NK-92 treated with Interleukin-12 subunit alpha and Interleukin-12 subunit beta, amount 100 ng/mL, for 24 hours (cell line): ENCODE data around the gene ZNF496.

Experiments used
- DNase-seq: peaks from one replicate; lab custom pipeline; 2025; lab: John Stamatoyannopoulos, UW

Gene ZNF496

DNA sequence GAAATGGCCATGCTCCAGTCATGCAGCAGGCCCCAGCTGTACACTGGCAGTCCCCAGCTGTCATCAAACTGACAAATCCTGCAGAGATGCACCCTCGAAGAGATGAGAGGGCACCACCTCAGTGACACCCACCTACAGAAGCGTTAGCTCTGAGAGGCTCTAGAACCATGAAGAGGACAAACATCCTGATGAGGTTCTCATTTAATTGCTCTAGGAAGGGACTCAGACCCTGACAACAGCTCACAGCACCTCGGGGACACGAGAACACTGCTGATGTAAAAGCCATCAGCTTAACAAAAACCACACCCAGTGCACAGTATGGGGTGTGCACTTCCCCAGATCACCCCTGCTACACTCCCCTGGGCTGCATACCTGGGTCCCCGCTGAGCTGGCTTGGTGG is 3.4 kb downstream of the ZNF496 start:
- no peak for DNase-seq

DNA sequence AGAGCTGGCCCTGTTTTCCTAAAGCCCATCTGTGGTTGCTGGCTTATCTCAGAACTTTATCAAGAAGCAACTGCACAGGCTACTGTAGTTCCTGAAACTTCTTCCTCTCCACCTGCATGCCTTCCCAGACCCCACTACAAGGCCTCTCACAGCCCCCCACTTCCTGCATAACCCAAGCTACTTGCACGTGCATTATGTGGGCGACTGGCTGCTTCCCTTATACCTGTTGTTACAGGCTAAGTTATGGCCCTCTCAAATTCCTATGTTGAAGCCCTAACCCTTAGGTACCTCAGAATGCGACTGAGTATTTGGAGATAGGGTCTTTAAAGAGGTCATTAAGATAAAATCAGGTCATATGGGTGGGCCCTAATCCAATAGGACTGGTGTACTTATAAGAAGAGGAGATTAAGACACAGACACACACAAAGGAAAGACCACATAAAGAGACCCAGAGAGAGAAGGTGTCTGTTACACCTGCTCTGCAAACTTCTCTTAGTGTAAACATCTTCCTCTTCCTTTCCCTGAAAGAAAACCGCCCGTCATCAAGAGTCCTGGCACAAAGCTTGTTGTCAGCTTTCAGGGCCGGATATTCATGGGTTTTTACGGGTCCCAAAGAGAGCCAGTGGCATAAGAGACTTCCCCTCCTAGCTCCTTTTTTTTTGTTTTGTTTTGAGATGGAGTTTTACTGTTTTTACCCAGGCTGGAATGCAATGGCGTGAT is 5.1 kb downstream of the ZNF496 start:
- DNase-seq, result no peak

DNA sequence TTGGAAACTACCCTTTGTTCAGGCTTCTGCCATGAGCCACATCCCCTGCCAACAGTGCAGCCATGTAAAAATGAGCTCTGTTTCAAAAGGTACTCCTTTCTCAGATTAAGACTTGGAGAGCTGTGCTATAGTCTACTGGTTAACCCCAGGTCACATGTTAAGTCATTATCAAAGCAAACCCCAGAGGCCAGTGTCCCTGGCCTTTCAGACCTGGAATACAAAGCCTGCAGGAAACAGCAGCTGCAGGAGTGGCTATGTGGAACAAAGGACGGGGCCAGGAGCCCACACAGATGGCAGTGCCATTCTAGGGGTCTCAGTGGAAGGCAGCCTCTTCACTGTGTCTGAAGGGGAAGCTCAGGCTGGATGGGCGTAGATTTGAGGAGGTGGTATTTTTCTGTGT is 6.7 kb downstream of the ZNF496 start:
- DNase-seq, result no peak

DNA sequence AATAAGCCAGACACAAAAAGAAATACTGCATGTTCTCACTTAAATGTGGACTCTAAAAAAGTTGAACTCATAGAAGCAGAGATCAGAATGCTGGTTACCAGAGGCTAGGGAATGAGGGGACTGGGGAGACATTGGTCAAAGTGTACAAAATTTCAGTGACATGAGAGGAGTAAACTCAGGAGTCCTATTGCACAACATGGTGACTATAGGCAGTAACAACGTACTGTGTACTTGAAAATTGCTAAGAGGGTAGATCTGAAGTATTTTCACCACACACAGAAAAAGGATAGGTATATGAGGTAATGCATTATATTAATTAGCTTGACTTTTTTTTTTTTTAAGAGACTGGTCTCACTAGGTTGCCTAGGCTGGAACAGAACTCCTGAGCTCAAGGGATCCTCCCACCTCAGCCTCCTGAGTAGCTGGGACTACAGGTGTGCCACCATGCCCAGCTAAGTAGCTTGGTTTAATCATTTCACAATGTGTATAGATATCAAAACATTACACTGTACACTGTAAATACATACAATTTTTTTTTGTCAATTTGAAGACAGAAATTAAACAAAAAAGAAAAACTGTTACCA is 7.4 kb downstream of the ZNF496 start:
- DNase-seq, result no peak

DNA sequence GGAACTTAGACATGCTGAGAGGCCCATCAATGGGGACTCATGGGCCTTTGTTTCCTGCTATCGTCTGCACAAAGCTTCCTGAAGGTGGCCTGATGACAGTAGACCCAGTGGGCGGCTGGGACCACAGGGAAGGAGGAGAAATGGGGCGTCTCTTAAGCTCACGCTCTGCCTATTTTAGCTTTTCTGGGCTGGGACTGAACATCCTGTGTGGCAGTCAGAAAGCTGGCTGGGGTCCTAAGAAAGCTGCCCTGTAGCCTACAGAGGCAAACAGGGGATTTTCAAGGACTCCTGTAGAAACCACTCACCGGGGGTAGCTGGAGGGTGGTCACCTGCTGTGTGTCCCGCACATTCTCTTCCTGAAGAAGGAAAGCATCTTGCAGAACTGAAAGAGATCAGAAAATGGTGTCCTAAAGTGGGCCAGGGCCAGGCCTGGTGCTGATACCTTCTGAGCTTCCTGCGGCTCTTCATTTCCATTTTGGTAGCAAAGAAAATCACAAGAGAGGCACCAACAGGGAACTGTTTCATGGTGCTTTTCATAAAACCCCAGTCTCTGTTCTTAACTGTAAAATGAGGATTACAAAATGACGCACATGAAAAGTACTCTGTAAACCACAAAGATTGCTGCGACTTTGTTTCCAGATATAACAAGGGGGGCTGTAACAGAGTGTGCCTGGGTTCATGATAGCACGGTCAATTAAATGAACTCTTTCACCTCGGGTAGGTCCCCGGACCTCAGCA is 8.6 kb downstream of the ZNF496 start:
- no peak for DNase-seq

DNA sequence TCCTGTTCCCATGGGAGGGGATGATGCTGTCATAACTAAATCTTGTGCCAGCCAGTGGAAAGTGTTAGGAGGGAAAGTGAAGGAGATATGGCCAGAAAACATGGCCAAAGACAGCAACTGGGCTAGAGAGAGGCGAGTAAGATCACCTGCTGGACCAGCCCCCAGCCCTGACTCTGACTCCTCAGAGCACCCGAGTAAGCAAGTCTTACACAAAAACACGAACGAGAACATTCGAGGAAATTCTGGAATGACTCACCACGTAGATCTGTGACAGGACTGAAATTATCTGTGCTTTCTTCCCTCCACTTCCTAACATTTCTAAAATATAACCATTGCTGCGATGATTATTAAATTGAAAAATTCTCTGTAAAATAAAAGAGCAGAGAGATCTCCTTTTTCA is 9.2 kb downstream of the ZNF496 start:
- no peak for DNase-seq

DNA sequence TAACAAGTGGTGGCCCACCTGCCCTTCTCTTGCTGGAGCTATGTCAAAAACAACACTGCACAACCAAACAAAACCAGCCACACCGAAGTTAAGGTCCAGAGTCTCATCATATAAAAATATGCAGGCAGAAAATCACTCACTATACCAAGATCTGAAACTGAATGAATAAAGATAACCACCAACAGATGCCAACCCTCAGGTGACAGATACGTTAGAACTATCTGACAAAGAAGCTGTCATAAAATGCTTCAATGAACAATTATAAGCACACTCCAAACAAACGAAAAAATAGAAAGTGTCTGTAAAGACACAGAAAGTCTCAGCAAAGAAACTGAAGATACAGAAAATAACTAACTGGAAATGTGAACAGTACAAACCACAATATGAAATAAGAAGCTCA is 14.0 kb downstream of the ZNF496 start:
- no peak for DNase-seq

DNA sequence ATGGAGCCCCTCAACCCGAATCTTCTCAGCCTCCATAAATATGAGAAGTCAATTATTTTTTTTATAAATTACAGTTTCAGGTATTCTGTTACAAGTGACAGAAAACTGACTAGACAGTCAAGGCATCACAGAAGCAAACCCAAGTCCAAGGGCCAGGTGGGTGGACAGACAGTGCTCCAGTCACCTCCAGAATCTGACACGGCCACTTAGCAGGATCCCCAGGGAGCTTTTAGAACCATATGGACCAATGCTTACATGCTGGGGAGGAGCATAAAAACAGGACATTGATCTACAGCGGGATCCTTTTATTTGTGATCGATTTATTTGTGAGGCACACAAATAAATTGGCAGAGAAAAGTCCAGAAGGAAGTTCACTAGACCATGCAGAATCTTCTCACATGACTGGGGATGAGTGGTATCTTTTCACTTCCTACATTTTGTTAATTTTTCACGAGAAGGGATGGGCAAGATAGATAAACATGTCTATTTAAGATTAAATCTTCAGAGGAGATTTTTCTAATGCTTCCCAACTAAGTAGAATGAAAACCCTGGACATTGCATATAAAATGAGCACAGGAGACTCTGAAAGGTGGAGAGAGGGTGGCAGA is 15.0 kb downstream of the ZNF496 start:
- no peak for DNase-seq

DNA sequence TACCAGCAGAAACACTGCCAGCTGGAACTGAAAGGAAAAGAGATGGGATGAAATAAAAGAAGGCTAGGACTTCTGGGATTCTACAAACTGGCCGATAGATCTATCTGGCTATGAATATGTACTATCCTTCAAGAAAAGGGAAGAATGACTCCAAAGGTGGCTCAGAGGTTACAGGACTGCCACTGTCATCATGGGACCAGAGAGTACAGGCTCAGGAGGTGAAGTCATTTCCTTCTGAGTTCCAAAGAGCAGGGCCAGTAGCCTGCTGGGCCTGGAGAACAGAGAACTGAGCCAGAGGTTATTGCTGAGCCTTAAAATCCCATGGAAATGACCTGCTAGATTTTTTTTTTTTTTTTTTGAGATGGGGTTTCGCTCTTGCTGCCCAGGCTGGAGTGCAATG is 27.6 kb downstream of the ZNF496 start:
- DNase-seq, result no peak

DNA sequence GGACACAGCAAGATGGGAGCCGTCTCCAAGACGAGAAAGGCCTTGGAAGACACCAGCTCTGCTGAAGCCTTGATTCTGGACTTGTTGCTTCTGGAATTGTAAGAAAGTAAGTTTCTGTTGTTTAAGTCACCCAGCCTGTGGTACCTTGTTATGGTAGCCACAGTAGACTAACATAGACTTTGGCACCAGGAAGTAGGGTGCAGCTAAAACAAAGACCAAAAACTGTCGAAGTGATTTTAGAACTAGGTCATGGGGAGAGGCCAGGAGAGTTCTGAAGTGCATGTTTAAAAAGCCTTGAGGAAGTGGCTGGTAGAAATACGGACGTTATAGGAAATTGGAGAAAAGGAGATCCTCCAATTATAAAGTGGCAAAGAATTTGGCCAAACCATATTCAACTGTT is 28.5 kb downstream of the ZNF496 start:
- no peak for DNase-seq

DNA sequence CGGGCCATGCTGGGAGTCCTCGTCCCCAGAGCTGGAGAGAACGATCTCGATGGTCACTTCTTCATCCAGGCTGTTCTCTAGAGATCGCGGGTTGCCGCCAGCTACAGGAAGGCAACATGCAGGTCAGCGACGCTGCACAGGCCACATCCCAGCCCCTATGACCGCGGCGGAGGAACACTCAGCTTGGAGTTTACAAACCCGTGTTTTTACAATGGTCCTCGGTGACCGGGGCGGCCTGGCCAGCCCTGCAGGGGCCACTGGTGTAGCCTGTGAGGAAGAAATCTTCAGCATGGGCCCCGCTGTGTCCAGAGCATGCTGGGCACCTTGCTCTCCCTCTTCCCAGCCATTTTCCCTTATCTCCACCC is 30.5 kb downstream of the ZNF496 start:
- DNase-seq, result no peak

DNA sequence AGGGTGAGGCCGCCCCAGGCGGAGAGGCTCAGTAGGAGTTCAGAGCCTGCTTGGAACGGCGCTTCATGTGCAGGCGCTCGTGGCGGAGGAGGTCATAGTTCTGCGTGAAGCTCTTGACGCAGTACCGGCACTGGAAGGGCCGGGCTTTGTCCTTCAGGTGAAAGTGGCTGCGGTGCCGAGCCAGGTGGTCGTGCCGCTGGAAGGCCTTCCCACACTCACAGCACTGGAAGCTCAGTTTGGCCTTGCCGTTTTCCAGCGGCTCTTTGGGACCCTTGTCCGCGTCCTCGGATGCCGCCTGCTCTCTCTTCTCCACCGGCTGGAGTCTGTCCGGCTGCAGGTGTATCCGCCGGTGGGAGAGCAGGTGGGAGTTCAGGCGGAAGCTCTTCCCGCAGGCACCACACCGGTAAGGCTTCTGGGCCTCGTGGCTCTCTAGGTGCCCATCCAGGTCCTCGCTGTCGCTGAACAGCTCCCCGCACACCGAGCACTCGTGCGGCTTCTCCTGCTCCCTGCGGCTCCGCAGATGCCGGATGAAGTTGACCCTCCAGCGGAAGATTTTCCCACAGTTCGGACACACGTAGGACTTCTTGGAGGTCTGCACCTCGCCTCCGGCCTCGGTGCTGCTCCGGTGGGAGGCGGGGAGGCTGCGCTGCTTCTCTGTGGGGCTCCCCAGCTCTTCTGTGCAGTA is 31.0 kb downstream of the ZNF496 start:
- no peak for DNase-seq

DNA sequence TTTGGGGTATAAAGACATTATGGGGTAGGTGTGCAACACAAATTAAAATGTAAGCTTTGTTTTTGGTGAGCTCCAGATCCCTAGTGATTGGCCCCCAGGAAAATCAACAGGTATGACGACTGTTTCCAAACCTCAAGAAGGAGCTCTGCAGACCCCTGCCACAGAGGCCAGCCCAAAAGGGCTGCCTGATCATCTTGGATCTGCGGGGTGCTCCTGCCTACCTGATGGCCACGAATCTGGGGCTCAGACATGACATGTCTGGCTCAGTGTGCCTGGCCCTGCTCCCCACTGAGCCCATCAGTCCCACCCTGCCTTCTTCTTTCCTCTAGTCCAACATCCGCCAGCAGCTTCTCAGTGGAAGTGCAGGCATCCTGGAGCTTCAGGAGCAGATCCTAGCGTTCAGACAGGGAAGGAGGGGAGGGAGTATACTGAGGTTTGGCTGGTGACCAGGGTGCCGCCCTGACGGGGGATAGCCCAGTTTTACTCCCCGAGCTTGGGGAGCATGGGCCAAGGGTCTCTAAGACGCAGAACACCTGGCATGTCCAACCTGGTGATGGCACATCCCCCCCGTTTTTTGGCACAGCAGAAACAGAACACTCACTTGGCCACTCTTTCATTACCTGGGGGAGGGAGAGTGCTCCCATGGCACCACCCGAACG is 31.8 kb downstream of the ZNF496 start:
- DNase-seq, result no peak

DNA sequence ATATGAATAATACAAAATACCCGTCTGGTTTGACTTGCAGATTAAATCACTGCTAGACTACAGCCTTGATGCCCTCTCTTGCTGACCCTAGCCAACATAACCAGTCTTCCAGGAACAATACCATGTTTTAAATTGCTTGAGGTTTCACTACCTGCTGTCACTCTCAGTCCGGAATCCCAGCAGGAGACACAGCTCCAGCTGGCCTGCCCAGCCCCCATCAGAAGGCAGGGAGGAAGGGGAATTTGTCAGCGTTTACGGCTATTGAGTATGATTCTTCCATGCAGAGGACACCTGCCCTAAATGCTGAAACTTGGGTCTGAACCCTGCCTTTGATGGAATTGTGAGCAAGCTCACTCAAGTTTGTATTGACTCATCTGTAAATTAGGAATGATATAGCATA is 33.0 kb downstream of the ZNF496 start:
- DNase-seq, result no peak

DNA sequence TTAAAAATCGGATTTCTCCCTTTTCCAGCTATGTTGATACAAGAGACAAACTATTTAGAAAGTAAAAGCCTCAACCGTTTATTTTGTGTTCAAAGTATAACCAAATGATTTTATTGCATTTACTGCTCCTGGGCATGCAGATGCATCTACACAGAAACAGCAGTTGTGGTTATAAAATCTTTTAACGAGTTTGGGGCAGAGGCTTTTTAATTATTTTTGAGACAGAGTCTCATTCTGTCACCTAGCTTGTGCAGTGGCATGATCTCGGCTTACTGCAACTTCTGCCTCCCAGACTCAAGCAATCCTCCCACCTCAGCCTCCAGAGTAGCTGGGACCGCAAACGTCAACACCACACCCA is 33.6 kb downstream of the ZNF496 start:
- DNase-seq, result no peak

DNA sequence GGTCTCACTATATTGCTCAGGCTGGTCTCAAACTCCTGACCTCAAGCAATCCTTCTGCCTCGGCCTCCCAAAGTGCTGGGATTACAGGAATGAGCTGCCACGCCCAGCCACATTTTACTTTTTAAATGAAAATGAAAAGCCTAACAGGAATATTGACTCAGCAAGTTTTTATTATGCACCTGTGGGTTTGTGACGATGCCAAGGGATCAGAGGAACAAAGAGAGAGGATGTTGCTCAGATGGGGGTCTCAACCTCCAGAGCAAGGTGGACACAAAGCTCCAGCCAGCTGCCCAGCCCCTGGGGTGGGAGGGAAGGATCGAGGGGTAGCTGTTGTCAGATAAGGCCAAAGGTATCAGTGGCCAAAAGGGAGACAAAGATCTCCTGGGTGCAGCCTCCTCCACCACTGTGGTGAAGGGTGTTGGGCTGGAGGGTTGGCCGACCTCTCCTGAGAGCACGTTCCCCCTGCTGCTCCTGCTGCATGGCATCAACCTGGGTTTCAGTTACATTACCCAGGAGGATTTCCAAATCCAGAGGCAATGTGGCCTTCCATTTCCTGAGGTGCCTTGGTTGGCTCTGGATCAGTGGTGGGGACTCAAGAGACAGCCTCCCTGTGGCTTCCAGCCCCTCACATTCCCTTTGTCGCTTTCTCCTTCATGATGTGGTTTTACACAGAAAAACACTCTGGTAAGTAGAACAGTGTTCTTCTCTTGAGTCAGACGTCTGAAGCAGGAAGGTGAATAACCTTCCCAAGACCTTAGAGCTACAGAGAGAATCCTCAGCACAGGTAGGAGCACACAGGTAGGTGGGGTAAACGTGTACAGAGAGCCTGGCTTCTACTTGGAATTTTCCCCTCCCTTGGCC is 34.2 kb downstream of the ZNF496 start:
- DNase-seq, result no peak

DNA sequence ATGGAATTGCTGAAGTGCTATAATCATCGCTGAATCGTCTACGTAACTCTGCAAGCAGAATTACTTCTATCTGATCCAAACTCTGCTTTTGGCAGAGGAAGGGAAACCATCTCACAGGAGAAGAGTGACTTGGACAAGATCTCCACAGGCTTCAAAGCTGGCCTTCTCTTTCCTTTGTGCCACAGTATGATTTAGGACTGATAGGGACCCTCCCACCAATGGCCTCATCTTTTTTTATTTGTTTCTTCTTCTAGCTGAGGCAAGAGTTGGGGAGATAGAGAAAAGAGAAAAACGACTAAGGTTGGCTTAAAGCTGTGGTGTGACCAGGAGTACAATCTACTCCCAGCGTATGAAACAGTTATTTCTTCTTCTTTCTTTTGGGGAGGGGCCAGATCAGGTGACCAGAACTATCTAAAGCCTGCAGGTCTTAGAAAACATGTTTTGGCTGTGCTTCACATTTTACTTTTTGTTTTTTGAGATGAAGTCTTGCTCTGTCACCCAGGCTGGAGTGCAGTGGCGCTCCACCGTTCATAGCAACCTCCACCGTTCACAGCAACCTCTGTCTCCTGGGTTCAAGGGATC is 35.0 kb downstream of the ZNF496 start:
- no peak for DNase-seq

DNA sequence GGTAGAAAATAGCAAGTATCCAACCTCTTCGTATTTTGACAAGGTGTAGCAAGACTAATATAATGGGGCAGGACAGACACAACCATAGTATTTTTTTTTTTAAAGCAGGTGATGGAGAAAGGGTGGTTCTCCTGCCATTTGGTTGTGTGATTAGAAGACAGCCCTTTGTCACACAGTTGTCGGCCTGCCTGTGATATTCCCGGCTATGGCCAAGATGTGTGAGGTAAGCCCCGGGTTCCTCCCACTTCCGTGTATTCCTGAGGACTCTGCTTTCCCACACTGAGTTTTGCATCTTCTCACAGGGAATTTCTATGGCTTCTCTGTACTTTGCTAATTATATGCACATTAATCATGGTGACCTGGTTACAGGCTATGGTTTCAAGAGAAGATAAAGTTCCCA is 35.9 kb downstream of the ZNF496 start:
- no peak for DNase-seq

DNA sequence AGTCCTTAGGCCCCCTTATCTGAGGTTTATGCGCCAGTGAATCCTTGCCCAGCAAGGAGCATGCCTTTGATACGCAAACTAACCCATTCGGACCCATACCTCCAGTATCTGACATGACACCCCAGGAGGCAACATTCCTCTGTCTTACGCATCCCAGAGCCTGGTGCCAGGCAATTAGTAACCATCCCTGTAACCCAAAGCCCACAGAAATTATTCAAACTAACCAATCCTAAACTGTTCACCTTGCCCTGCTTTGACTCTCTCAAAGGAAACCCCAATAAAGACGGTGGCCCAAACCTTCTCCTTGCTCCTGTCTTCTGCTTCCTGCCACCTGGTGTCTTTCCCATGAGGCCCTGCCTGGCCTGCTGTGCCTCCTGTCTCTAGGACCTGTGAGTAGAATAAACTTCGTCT is 36.4 kb downstream of the ZNF496 start:
- DNase-seq, result no peak

DNA sequence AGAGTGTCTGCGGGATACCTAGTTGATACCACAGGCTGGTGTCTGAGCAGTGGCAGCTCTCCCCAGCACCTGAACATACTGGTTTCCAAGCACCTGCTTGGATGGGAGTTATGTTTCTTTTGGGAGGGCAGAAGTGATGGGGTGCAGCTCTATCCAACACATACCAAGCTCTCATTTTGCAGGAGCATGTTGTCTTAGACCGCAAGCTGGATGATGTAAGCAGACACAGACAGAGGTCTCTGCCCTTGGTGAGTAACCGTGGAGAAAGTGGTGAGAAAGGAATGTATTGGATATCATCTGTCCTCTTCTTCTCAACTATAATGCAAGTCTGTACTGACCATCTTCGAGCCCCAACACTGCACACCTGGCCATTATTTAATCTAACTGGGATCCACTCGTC is 37.4 kb downstream of the ZNF496 start:
- DNase-seq, result no peak

DNA sequence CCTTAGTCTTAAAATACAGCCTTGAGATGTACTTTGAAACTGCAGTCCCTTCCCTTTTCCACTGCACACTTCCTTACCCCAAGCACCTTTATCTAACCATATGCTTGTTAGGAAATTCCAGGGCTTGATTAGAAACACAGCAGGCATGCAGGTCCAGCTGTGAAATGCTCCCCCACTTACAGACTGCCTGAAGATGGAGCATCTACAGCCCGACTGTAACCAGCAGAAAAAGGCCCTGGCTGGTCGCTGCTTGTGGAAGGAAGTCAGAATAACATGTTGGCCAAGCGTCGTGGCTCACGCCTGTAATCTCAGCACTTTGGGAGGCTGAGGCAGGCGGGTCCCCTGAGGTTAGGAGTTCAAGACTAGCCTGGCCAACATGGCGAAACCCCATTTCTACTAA is 38.6 kb downstream of the ZNF496 start:
- no peak for DNase-seq
